ENCODE results near the gene HS3ST3A1.

HS3ST3A1 gene

DNA sequence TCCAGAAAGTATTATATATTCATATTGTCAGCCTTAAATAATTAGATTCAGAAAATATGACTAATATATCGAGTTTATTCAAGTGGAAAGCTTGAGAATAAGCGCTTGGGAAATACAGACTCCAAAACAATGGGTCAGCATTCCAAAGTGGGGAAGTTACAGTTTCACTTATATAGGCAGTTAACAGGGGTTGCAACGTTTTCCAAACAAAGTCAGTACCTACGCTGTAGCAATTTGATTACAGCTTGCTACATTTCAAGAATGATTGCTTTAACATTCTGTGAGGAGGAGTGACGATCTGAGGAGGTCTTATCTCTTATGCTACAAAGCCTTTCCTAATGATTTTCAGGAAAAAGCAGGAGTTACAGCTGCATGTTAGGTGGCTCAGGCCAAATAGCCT, 34.2 kb upstream of the HS3ST3A1 start:
- H3K27me3 ChIP-seq (ENCODE audit: control insufficient read depth in 5 of 5, insufficient read depth in 4 of 5, low read length in 5 of 5), result no peaks in the 10 kb centered on the region
- H3K9ac ChIP-seq (ENCODE audit: low read length in 5 of 5), result no peak overlapping the region
- no peak overlapping the region for H3K4me3 ChIP-seq (ENCODE audit: low read depth in 1 of 5, low read length in 5 of 5)
- no peak overlapping the region for H3K27ac ChIP-seq (ENCODE audit: low read depth, low read length)
- no peaks in the 10 kb centered on the region for H3K4me1 ChIP-seq (ENCODE audit: control insufficient read depth in 5 of 5, insufficient read depth in 5 of 5, low read length in 5 of 5)
- no peaks in the 10 kb centered on the region for H3K9me3 ChIP-seq (ENCODE audit: control insufficient read depth in 5 of 5, low read length in 5 of 5)
- no peaks in the 10 kb centered on the region for H3K36me3 ChIP-seq (ENCODE audit: control insufficient read depth in 5 of 5, insufficient read depth in 5 of 5, low read length in 5 of 5)

DNA sequence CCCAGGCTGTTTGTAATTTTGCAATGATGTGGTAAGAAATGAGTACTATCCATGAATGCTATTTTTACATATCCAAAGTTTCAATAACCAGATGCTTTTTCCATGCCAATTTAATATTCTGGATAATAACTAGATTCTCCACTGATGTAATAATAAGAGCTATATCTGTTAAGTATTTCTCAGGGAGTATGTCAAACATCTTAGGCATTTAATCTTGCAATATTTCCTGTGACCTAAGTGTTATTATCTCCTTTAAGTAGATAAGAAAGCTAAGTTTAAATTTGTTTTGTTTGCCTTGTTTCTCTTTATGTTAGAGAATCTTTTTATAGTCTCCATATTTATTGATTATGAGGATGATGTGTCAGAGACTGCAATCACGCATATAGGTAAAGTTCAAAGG, 32.3 kb upstream of the HS3ST3A1 start:
- no peak overlapping the region for H3K4me3 ChIP-seq (ENCODE audit: low read depth in 1 of 5, low read length in 5 of 5)
- no peak overlapping the region for H3K9ac ChIP-seq (ENCODE audit: low read length in 5 of 5)
- no peaks in the 10 kb centered on the region for H3K9me3 ChIP-seq (ENCODE audit: control insufficient read depth in 5 of 5, low read length in 5 of 5)
- H3K27me3 ChIP-seq (ENCODE audit: control insufficient read depth in 5 of 5, insufficient read depth in 4 of 5, low read length in 5 of 5), result peaks cover 0 to 3% (median 0%) of the 10 kb centered on the region in 5 donors
- no peaks in the 10 kb centered on the region for H3K36me3 ChIP-seq (ENCODE audit: control insufficient read depth in 5 of 5, insufficient read depth in 5 of 5, low read length in 5 of 5)
- no peaks in the 10 kb centered on the region for H3K4me1 ChIP-seq (ENCODE audit: control insufficient read depth in 5 of 5, insufficient read depth in 5 of 5, low read length in 5 of 5)
- no peak overlapping the region for H3K27ac ChIP-seq (ENCODE audit: low read depth, low read length)

DNA sequence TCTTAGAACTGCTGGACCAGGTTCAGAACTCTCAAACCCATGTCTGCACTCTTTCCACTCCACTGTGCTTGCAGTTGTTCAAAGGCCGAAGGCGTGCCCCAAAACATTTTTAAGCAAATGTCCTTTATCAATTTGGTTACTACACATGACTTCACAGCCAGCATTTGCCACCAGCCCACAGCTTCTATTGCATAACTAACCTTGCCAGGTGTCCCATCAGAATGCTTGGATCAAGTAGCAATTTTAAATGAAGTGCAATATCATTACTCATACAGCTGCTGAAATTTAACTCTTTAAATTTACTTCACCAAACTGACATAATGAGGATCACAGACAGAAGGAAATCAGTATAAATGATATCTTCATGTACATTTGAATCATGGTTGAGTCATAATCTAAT, 29.8 kb upstream of the HS3ST3A1 start:
- Histone ChIP-seq H3K36me3 (ENCODE audit: control insufficient read depth in 5 of 5, insufficient read depth in 5 of 5, low read length in 5 of 5) (no peaks in the 10 kb centered on the region), H3K4me3 (ENCODE audit: low read depth in 1 of 5, low read length in 5 of 5) (no peak overlapping the region), H3K27ac (ENCODE audit: low read depth, low read length) (no peak overlapping the region), H3K4me1 (ENCODE audit: control insufficient read depth in 5 of 5, insufficient read depth in 5 of 5, low read length in 5 of 5) (no peaks in the 10 kb centered on the region), H3K9me3 (ENCODE audit: control insufficient read depth in 5 of 5, low read length in 5 of 5) (no peaks in the 10 kb centered on the region), H3K27me3 (ENCODE audit: control insufficient read depth in 5 of 5, insufficient read depth in 4 of 5, low read length in 5 of 5) (peaks cover 0 to 6% (median 0%) of the 10 kb centered on the region in 5 donors), H3K9ac (ENCODE audit: low read length in 5 of 5) (no peak overlapping the region)

DNA sequence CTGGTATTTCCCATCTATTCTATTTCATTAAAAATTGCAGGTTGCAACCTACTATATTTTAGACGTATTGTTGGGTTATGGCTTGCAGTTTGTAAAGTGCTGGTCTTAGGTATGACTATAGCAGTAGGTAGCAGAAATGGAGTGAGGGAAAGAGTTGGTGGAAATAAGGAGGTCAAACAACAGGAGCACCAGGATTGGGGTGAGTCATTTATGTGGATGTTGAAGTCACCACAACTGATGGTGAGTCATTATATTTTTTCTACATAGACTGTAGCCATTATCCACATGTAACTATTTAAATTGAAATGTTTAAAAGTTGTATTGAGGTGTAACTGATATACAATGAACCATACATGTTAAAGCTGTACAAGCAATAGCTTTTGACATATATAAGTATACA, 25.0 kb upstream of the HS3ST3A1 start:
- H3K36me3 ChIP-seq (ENCODE audit: control insufficient read depth in 5 of 5, insufficient read depth in 5 of 5, low read length in 5 of 5), result no peaks in the 10 kb centered on the region
- no peak overlapping the region for H3K27ac ChIP-seq (ENCODE audit: low read depth, low read length)
- H3K27me3 ChIP-seq (ENCODE audit: control insufficient read depth in 5 of 5, insufficient read depth in 4 of 5, low read length in 5 of 5), result peaks cover 0 to 6% (median 0%) of the 10 kb centered on the region in 5 donors
- H3K4me3 ChIP-seq (ENCODE audit: low read depth in 1 of 5, low read length in 5 of 5), result no peak overlapping the region
- no peaks in the 10 kb centered on the region for H3K4me1 ChIP-seq (ENCODE audit: control insufficient read depth in 5 of 5, insufficient read depth in 5 of 5, low read length in 5 of 5)
- H3K9ac ChIP-seq (ENCODE audit: low read length in 5 of 5), result no peak overlapping the region
- peaks cover 0 to 3% (median 0%) of the 10 kb centered on the region in 5 donors for H3K9me3 ChIP-seq (ENCODE audit: control insufficient read depth in 5 of 5, low read length in 5 of 5)

DNA sequence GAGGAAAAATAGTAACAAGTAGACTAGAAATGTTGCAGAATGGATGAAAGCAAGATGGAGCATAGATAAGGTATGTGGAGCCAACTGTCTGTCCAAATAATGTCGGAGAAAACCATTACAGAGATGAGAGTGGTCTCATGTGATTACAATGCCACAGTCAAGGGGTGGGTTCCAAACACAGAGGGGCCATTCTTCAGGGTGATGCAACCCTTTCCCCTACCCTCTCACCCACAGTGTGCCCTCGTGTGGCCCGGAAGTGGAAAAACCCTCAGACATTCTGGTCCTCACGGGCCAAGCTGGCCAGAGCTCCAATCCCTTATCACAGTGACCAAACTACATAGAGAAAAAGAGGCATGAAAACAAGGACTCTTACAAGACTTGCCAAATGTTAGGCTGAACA, 17.7 kb upstream of the HS3ST3A1 start:
- Histone ChIP-seq H3K27ac (ENCODE audit: low read depth, low read length) (no peak overlapping the region), H3K4me1 (ENCODE audit: control insufficient read depth in 5 of 5, insufficient read depth in 5 of 5, low read length in 5 of 5) (no peaks in the 10 kb centered on the region), H3K9me3 (ENCODE audit: control insufficient read depth in 5 of 5, low read length in 5 of 5) (peaks cover 0 to 4% (median 0%) of the 10 kb centered on the region in 5 donors), H3K36me3 (ENCODE audit: control insufficient read depth in 5 of 5, insufficient read depth in 5 of 5, low read length in 5 of 5) (no peaks in the 10 kb centered on the region), H3K27me3 (ENCODE audit: control insufficient read depth in 5 of 5, insufficient read depth in 4 of 5, low read length in 5 of 5) (peaks cover 0 to 2% (median 0%) of the 10 kb centered on the region in 5 donors), H3K9ac (ENCODE audit: low read length in 5 of 5) (no peak overlapping the region), H3K4me3 (ENCODE audit: low read depth in 1 of 5, low read length in 5 of 5) (no peak overlapping the region)

DNA sequence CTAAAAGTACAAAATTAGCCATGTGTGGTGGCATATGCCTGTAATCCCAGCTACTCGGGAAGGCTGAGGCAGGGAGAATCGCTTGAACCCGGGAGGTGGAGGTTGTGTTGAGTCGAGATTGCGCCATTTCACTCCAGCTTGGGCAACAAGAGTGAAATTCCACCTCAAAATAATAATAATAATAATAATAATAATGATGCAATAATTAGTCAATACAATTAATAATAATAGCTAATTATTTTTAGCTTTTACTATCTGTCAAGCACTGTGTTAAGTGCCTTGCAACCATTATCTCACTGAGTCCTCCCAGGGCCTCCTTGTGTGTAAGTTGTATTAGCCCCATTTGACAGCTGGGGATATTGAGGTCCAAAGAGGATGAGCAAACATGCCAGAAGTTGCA, 14.3 kb upstream of the HS3ST3A1 start:
- Histone ChIP-seq H3K27ac (ENCODE audit: low read depth, low read length) (no peak overlapping the region), H3K36me3 (ENCODE audit: control insufficient read depth in 5 of 5, insufficient read depth in 5 of 5, low read length in 5 of 5) (no peaks in the 10 kb centered on the region), H3K9me3 (ENCODE audit: control insufficient read depth in 5 of 5, low read length in 5 of 5) (peaks cover 0 to 8% (median 0%) of the 10 kb centered on the region in 5 donors), H3K27me3 (ENCODE audit: control insufficient read depth in 5 of 5, insufficient read depth in 4 of 5, low read length in 5 of 5) (peaks cover 0 to 2% (median 0%) of the 10 kb centered on the region in 5 donors), H3K4me1 (ENCODE audit: control insufficient read depth in 5 of 5, insufficient read depth in 5 of 5, low read length in 5 of 5) (no peaks in the 10 kb centered on the region), H3K9ac (ENCODE audit: low read length in 5 of 5) (no peak overlapping the region), H3K4me3 (ENCODE audit: low read depth in 1 of 5, low read length in 5 of 5) (no peak overlapping the region)

DNA sequence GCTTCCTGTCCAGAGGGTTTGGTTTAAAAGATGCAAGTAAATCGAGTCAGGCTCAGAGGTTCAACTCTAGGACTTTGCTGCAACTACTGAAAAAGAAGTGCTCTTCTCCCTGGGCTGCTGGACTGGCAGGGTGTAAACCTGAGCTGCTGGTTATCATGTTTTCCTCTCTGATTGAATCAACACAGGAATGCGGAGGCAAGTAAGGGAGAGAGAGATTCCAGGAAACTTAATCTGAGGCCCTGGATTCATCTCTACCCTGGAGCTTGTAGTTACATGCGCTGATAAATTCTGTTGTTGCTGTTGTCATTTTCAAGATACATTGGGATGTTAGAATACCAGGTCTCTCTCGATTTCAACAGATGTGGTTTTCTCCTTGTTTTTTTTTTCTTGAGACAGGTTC, 8.2 kb upstream of the HS3ST3A1 start:
- Histone ChIP-seq H3K36me3 (ENCODE audit: control insufficient read depth in 5 of 5, insufficient read depth in 5 of 5, low read length in 5 of 5) (no peaks in the 10 kb centered on the region), H3K27ac (ENCODE audit: low read depth, low read length) (no peak overlapping the region), H3K9me3 (ENCODE audit: control insufficient read depth in 5 of 5, low read length in 5 of 5) (peaks cover 0 to 8% (median 0%) of the 10 kb centered on the region in 5 donors), H3K27me3 (ENCODE audit: control insufficient read depth in 5 of 5, insufficient read depth in 4 of 5, low read length in 5 of 5) (peaks cover 0 to 7% (median 0%) of the 10 kb centered on the region in 5 donors), H3K4me3 (ENCODE audit: low read depth in 1 of 5, low read length in 5 of 5) (no peak overlapping the region), H3K4me1 (ENCODE audit: control insufficient read depth in 5 of 5, insufficient read depth in 5 of 5, low read length in 5 of 5) (no peaks in the 10 kb centered on the region), H3K9ac (ENCODE audit: low read length in 5 of 5) (no peak overlapping the region)

DNA sequence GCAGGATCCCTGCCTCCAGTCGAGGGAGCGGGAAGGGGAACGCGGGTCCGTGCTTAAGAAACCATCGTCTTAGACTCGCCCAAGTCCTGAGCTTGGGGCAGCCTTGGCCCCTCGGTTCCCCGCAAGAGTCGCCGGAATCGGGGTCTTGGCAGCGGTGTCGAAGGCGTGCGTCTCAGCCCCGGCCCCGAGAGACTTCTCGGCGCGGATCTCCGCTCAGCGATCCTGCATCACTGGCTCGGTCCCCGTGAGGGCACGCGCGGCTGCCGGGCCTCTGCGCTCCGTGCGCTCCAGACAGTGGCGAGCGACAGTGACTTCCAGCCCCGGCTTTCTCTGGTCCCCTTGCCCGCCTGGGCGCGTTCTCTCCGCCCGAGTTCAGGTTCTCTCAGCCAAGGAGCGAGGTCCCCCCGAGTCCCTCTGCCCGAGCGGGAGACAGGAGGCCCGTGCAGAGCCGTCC, 380 bp downstream of the HS3ST3A1 start:
- peaks cover 0 to 22% (median 19%) of the 10 kb centered on the region in 5 donors for H3K4me1 ChIP-seq (ENCODE audit: control insufficient read depth in 5 of 5, insufficient read depth in 5 of 5, low read length in 5 of 5)
- peak overlapping the region in 4 of 5 donors; percentile 44 to 63 (median 56) for H3K4me3 ChIP-seq (ENCODE audit: low read depth in 1 of 5, low read length in 5 of 5)
- H3K9ac ChIP-seq (ENCODE audit: low read length in 5 of 5), result no peak overlapping the region
- H3K9me3 ChIP-seq (ENCODE audit: control insufficient read depth in 5 of 5, low read length in 5 of 5), result no peaks in the 10 kb centered on the region
- peaks cover 18 to 38% (median 33%) of the 10 kb centered on the region in 5 donors for H3K27me3 ChIP-seq (ENCODE audit: control insufficient read depth in 5 of 5, insufficient read depth in 4 of 5, low read length in 5 of 5)
- no peak overlapping the region for H3K27ac ChIP-seq (ENCODE audit: low read depth, low read length)
- H3K36me3 ChIP-seq (ENCODE audit: control insufficient read depth in 5 of 5, insufficient read depth in 5 of 5, low read length in 5 of 5), result no peaks in the 10 kb centered on the region

DNA sequence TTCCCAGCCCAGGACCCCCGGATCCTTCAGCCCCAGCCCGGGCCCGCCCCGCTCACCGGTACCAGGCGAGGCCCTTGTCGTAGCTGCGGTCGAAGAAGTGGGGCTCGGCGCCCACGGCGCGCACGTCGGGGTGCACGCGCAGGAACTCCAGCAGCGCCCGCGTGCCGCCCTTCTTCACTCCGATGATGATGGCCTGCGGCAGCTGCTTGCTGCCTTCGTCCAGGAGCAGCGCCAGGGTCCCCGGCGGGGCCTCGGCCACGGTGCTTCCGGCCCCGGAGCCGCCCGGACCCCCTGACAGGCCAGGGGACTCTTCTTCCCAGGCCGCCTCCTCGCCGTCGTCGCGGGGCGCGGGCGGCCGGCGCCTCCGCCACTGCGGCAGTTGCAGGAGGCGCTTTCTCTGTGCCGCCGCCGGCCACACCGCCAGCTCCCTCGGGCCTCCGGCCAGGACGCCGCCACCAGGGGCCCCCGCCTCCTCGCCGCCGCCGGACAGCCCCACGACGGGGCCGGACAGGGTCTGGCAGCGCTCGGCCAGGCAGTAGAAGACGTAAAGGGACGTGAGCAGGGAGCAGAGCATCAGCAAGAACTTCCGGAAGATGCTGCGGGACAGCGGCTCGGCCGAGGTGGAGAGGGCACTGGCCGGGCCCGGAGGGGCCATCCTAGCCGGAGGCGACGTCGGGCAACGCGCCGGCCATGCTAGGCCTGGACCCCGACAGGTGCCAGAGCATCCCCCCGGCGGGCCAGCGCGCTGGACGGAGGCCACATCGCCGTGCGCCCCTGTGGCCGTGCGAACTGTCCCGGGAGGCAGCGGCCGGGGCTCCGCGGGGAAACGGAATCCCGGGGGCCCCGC, 1.0 kb downstream of the HS3ST3A1 start:
- Histone ChIP-seq H3K9ac (ENCODE audit: low read length in 5 of 5) (no peak overlapping the region), H3K36me3 (ENCODE audit: control insufficient read depth in 5 of 5, insufficient read depth in 5 of 5, low read length in 5 of 5) (no peaks in the 10 kb centered on the region), H3K4me3 (ENCODE audit: low read depth in 1 of 5, low read length in 5 of 5) (peak overlapping the region in 4 of 5 donors; percentile 44 to 63 (median 56)), H3K27ac (ENCODE audit: low read depth, low read length) (no peak overlapping the region), H3K9me3 (ENCODE audit: control insufficient read depth in 5 of 5, low read length in 5 of 5) (no peaks in the 10 kb centered on the region), H3K27me3 (ENCODE audit: control insufficient read depth in 5 of 5, insufficient read depth in 4 of 5, low read length in 5 of 5) (peaks cover 19 to 41% (median 34%) of the 10 kb centered on the region in 5 donors), H3K4me1 (ENCODE audit: control insufficient read depth in 5 of 5, insufficient read depth in 5 of 5, low read length in 5 of 5) (peaks cover 0 to 22% (median 19%) of the 10 kb centered on the region in 5 donors)

DNA sequence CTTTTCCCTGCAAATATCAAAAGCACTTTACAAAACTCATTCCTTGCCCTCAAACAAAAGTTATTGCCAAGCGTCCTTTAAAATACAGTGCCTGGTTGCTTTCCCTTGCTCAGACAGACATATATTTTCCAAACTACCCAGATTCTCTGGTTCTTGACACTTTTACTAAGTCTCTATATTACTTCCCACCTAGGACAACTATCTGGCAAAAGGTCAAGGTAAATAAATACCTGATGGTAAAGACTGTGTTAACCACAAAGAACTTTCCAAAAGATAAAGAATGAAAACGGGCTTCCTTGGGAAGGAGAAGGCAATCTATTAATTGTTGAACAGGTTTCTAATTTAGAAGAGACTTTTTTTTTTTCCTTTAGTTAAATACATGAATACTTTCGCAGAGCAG, 1.9 kb downstream of the HS3ST3A1 start:
- Histone ChIP-seq H3K36me3 (ENCODE audit: control insufficient read depth in 5 of 5, insufficient read depth in 5 of 5, low read length in 5 of 5) (no peaks in the 10 kb centered on the region), H3K27ac (ENCODE audit: low read depth, low read length) (no peak overlapping the region), H3K27me3 (ENCODE audit: control insufficient read depth in 5 of 5, insufficient read depth in 4 of 5, low read length in 5 of 5) (peaks cover 19 to 41% (median 34%) of the 10 kb centered on the region in 5 donors), H3K4me1 (ENCODE audit: control insufficient read depth in 5 of 5, insufficient read depth in 5 of 5, low read length in 5 of 5) (peaks cover 0 to 23% (median 21%) of the 10 kb centered on the region in 5 donors), H3K4me3 (ENCODE audit: low read depth in 1 of 5, low read length in 5 of 5) (no peak overlapping the region), H3K9ac (ENCODE audit: low read length in 5 of 5) (no peak overlapping the region), H3K9me3 (ENCODE audit: control insufficient read depth in 5 of 5, low read length in 5 of 5) (no peaks in the 10 kb centered on the region)

Measured in subcutaneous abdominal adipose tissue (tissue), 5 donors.